Stimulated activated CD8-positive, alpha-beta memory T cell treated with anti-CD3 and anti-CD28 coated beads, Interleukin-2, amount 100 ng/mL, for 1 hour (primary cell): Measurements from ENCODE around the gene CAMTA1.

Experiments
- DNase-seq, 2 donors: peaks; one replicate each; pipeline ENCODE4 v3.0.0-alpha.2; 2020; ENCODE audit warnings: low read depth in 2 of 2

Gene CAMTA1

DNA sequence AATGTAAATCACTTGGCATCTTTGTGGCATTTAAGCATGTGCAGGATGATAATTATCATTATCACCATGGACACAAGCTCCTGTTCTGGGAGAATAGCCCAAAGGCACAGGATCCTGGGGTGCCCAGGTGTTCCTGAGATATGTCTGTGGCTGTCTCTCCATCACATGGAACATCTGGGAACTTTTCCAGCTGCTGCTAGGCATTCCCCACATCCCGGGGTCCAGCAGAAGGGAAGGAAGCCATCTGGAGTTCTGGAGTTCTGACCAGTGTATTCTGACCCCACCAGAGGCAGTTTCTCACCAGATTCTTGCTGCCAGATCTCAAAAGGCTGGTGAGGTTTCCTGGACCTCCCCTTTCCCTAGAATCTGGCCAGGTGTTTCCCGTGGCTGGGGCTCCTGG lies 726.1 kb downstream of the CAMTA1 start:
- no peak for DNase-seq

DNA sequence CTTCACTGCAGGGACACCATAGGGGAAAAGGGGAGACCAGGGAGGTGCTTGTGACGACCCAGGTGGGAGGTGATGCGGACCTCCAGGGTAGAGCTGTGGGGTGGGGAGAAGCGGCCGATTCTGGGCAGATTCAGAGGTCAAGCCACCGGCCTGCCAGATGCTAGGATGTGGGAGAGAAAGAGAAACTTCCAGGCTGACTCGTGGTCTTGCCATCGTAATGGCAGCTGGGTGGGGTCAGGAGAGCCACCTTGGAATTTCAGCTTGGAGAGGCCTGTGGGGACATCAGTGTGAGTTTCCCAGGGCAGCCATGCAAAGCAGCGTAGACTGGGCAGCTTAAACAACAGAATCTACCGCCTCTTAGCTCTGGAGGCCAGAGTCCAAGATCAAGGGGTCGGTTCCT lies 727.8 kb downstream of the CAMTA1 start:
- no peak for DNase-seq

DNA sequence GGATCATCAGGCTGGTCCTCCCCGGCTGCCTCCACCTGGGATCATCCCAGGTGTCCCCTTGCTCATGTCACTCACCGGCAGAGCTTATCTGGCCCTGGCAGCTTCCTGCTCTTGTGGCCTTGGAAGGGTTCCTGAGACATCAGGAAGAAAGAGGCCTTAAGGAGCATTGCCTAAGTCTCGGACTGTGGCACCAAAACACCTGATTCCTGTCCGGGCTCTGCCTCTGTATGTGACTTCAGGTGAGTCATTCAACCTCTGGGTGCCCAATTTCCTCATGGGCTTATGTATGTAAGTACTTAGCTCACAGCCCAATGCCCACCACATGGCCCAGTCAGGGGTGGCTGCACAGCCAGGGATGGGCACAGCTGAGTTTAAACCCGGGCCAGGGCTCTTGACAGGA lies 729.9 kb downstream of the CAMTA1 start:
- no peak for DNase-seq

DNA sequence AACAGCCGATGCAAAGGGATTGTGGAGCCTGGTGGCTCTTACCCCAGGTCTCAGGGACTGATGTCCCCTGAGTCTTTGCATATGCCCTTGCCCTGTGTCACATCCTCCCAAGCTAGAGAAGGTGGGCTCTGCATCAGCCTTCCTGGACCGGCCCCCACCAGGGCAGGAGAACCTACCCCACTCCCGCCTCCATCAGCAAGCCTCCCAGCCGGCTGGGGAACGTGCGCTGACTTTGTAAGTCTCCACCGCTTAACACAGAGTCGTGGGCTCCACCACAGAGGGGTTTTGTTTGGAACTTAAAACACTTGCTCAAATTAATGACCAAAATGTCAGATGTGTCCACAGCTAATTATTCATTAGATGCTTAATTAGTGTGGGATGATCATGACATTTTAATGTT lies 730.6 kb downstream of the CAMTA1 start:
- DNase-seq, result no peak

DNA sequence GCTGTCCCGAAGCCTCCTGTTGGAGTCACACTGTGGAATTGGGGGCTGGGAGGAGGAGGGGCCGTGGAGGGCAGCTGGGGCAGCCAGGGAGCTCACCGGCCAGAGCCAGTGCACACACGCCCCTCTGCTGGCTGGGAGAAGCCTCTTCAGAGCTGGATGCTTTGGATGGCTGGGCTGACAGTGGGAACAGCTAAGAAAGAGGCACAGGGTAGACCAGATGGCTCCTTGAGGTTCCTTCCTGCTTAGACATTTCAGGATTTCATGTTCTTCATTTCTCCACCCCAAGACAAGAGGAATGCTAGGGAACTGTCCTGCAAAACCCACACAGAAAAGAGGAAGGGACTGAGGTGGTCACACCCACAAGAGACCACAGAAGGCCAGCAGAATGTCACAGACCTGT lies 731.1 kb downstream of the CAMTA1 start:
- DNase-seq, result no peak

DNA sequence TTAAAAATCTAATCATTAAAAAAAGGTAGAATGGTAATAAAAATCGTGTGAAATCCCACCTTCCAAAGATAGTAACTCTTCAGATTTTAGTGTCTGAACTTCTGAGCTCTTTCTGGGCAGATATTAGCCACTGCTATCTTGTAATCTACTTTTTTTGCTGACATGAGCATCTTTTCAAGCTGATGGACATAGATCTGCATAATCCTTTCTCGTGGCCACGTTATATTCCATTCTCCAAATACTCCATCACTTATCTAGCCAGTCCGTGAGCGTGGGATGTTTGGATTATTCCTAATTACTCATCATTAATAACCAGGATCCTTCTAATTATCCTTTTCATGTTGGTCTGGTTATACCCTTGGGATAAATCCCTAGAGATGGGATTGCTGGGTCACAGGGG lies 731.7 kb downstream of the CAMTA1 start:
- no peak for DNase-seq

DNA sequence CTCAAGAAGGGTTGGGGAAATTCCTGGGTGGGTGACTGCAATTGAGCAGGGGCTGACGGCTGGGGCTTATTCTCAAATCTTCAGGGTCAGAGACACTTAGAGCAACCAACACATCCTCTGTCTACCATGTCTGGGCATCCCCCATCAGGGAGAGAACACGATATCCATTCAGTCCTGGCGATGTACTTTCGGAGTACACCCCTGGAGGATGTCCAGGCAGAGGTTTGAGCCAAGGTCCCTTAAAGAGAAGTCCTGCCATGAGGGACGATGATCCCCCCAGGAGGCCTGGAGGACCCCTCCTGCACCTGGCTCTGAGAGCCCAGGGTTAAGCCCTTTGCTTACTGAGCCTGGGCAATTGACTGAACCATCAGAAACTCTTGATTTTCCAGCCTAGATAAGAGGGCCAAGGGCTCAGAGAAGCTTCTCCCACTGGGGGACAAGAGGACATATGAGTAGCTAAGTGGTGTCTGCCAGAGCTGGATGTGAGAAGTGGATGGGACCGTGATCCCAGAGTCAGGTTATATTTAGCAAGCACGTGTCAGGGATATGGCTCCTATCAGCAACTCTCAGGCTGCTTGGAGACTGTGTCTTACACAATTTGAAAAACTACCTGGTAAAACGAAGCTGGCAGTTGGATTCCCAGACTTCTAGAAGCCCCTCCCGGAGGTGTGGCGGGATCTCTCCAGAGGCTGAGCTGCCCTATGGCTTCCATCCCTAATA lies 732.5 kb downstream of the CAMTA1 start:
- no peak for DNase-seq

DNA sequence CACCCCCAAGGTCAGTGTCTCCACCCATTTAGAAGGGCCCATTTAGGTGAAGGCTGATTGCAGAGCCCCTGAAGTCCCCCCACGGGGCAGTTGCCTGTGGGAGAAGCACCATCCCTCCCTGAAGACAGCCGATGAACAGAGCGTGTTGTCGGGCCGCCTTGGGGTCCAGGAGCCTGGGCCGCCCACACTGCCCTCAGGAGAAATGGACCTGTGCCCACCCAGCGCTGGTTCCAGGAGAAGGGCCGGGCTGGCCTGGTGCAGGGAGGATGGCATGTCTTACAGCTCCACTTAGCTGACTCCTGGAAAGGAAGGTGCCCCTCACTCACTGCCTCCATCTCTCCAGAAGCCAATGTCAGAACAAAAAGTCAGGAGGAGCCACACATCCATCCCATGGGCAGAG lies 733.2 kb downstream of the CAMTA1 start:
- no peak for DNase-seq

- no peak for DNase-seq
Measured at GRCh38 chr1:7519181-7519860, 734.1 kb downstream of the CAMTA1 start.

DNA sequence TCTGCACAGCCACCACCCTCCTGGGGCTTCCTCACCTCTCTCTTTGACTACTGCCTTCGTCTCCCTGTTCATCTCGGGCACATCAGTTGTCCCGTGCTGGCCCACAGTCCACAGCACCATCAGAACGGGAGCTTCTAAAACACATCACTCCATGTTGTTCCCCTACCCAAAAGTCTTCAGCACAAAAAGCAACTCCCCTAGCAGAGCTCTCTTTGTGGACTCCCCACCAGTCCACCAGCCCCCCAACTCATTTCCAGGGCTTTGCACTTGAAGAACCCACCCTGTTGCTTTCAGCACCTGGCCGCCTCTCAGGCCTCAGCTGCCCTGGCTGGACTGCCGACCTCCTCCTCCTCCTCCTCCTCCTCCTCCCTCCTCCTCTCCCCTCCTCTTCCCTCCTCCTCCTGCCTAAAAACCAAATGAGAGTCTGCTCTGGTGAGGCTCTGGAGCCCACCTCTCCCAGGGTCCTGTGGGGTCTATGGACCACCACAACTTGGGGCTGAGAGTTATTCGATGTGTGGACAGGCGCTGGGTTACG lies 734.7 kb downstream of the CAMTA1 start:
- no peak for DNase-seq

GRCh38 chr1:7520496-7520895 lies 735.2 kb downstream of the CAMTA1 start:
- DNase-seq, result no peak

GRCh38 chr1:7524341-7525337 lies 739.4 kb downstream of the CAMTA1 start:
- DNase-seq, result no peak

DNA sequence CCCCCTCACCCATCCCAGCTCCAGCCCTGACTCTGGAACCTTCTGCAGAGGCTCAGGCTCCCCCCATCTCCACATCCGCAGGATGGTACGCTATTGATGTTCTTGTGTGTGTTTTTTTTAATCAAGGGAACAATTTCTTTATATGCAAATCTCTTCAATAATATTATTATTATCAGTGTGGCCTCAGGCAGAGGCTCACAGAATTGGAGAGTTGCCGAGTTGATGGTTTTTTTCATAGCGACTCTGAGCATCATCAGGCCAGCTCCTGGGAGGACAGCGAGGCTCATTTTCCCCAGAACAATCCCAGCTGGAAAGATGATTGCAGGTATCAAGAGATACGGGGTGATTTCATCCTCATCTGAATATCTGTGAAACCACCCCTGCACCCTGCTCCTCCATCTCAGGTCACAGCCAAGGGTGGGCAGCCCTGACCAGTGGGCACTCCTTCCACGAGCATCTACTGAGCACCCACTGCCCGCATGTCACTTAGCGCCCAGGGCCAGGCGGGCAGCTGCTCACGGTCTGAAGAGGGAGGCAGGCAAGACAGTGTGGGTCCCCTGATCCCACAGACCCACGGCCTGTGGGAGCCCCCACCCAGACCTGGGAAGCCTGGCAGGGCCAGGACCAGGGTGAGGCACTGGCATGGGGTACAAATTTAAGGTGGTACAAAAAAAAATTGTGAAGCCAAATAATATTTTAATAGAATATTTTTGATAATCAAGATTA lies 740.2 kb downstream of the CAMTA1 start:
- DNase-seq, result no peak

- DNase-seq, result no peak
Measured at GRCh38 chr1:7526196-7526866, 741.1 kb downstream of the CAMTA1 start.

- no peak for DNase-seq
Measured at GRCh38 chr1:7526867-7527732, 741.8 kb downstream of the CAMTA1 start.

GRCh38 chr1:7527733-7528045 lies 742.4 kb downstream of the CAMTA1 start:
- DNase-seq, result no peak

DNA sequence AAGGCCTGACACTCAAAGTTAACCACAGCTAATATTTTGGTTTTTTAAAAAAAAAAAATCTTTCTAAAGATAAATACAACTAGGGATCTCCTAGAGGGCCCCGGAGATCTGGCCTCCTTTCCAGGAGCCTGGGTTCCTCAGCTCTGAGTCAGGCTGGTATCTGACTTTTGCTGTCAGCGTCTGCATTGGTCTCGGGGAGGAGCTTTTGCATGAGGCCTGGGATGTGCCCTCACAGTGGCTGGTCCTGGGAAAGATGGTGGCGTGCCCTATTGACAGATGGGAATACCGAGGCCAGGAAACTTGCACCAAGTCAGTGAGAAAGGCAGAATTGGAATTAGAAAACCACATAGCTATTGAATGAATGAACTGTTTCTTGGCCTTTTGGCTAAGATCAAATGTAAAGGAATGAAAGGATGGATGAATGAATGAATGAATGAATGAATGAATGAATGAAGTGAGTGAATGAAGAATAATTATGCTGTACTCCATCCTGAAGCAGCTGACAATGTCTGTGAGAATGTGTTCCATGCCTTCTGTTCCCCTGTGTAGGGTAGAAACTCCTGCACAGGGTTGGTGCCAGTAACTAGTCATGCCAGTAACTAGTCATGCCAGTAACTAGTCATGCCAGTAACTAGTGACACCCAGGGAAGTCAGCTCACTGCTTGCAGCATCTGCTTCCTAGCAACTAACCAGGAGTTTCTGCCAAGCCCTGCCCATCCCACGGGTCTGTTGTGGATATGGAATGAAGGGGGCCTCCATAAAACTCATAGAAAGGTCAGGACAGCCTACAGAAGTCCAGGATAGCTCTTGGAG lies 743.3 kb downstream of the CAMTA1 start:
- no peak for DNase-seq

DNA sequence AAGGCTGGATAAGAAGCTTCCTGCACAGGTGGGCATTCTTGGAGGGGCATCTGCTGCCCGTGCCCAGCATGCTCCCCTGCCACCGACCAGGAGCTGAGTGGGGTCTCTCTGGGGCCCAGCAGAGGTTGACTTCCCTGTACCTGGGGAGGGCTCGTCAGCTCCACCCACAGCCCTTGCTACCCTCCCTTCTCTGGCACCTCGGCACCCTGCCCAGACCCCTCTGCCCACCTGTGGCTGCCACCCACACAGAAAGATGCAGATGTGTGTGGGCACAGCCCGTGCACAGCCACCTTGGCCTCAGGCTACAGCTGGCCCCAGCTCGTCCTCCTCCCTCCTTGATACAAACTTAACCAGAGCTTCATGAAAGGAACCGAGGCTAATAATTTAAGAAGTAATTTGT lies 744.7 kb downstream of the CAMTA1 start:
- no peak for DNase-seq
